ENCODE measurements around the gene TRIM60. TPM values are rescaled to one million over a fixed set of nuclear protein-coding genes. Genes with fewer than 3 reads are reported as not detected.

TRIM60 gene
- total and polyA plus RNA-seq, 2 donors (not counting 3 experiments of a cell fraction or from before 2014, with no cell fraction given), result not detected

DNA sequence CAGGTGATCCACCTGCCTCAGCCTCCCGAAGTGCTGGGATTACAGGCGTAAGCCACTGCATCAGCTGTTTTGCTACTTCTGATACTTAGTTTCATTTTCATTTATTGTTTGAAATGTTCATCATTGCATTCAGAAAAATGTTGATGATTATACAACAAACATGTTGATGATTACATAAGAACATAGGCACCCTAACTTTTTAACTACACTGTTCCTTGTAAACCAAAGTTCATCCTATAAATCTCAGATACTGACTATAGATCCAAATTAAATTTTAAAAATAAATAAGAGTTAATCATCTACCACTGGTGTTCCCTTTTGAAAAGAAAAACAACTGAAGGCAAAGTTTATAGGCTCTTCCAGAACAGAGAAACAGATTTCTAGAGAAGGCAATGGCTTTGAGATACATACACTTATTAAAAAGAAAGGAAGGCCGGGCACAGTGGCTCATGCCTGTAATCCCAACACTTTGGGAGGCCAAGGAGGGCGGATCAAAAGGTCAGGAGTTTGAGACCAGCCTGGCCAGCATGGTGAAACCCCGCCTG lies 45.3 kb downstream of the TRIM60 start:
- Histone ChIP-seq H3K4me1 (ENCODE audit: control insufficient read depth, extremely low read depth, insufficient read depth, low read length) (no peaks in the 10 kb centered on the region), H3K9me1 (replicated peaks; ENCODE audit: control insufficient read depth, extremely low read depth, insufficient read depth, low read length) (no peaks in the 10 kb centered on the region), H2AFZ (ENCODE audit: low read depth, low read length) (no peak overlapping the region), H3K36me3 (ENCODE audit: control insufficient read depth in 2 of 2, extremely low read depth in 1 of 2, insufficient read depth in 2 of 2, low read length in 2 of 2) (peaks cover 3 to 4% of the 10 kb centered on the region in 2 experiments), H3K27me3 (ENCODE audit: control insufficient read depth in 2 of 2, insufficient read depth in 2 of 2, low read length in 2 of 2) (no peaks in the 10 kb centered on the region), H3K79me2 (ENCODE audit: control insufficient read depth, insufficient read depth, low read length) (no peaks in the 10 kb centered on the region), H3K4me2 (ENCODE audit: insufficient read depth, low read length) (no peak overlapping the region), H3K9me3 (replicated peaks; ENCODE audit: control insufficient read depth, insufficient read depth, low read length) (no peaks in the 10 kb centered on the region), H3K27ac (ENCODE audit: insufficient read depth, low read depth, low read length) (no peak overlapping the region), H3K9ac (replicated peaks; ENCODE audit: extremely low read depth, insufficient read depth, low read length) (no peak overlapping the region), H4K20me1 (replicated peaks; ENCODE audit: control insufficient read depth, extremely low read depth, insufficient read depth, low read length) (no peaks in the 10 kb centered on the region), H3K4me3 (replicated peaks in 1 of 3; ENCODE audit: insufficient read depth in 1 of 3, low read depth in 1 of 3, low read length in 3 of 3) (no peak overlapping the region)
- intact Hi-C loops (cut with micrococcal nuclease), result no loop called here
- TF ChIP-seq POLR2A (IDR thresholded peaks at IDR 0.05; ENCODE audit: low read depth, low read length) (no peak), CTCF (IDR thresholded peaks at IDR 0.05; ENCODE audit: extremely low read depth in 1 of 2, insufficient read depth in 1 of 2, low read depth in 1 of 2, low read length in 2 of 2) (no peak), POLR2AphosphoS5 (IDR thresholded peaks at IDR 0.05; ENCODE audit: insufficient read depth, low read depth, low read length) (no peak), EZH2 (IDR thresholded peaks at IDR 0.05; ENCODE audit: borderline replicate concordance, low read depth, low read length, severe bottlenecking) (no peak), FOS (IDR thresholded peaks at IDR 0.05; ENCODE audit: borderline replicate concordance, insufficient read depth, low read length) (no peak), JUN (IDR thresholded peaks at IDR 0.05; ENCODE audit: borderline replicate concordance, insufficient read depth, insufficient read length, low read depth) (no peak), MYC (IDR thresholded peaks at IDR 0.05; ENCODE audit: low read depth, low read length) (no peak), GATA2 (IDR thresholded peaks at IDR 0.05; ENCODE audit: insufficient read depth, insufficient read length, low read depth, low read length) (no peak)
- TF ChIP-seq, protein P1, sequence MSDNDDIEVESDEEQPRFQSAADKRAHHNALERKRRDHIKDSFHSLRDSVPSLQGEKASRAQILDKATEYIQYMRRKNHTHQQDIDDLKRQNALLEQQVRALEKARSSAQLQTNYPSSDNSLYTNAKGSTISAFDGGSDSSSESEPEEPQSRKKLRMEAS (IDR thresholded peaks at IDR 0.05; ENCODE audit: insufficient read depth, insufficient read length), result no peak
- dilution Hi-C loops (cut with MboI; ENCODE audit: extremely low pct_ligation_motif_present, low sequenced_read_pairs), result no loop called here
- FAIRE-seq (no peak), DNase-seq (ENCODE audit: low read depth, low spot score) (no peak)
- POLR2A ChIA-PET, result interaction anchor here (0.7 kb wide), 1 partner anchor 230 kb away, joined by 3 read pairs; no protein-coding TSS in a partner anchor
- CTCF ChIA-PET, result interaction anchor here (1.3 kb wide), 1 partner anchor 20 kb away, joined by 3 read pairs; no protein-coding TSS in a partner anchor
- no TSS peak for BruUV-seq (replicated peaks)

Measured in endothelial cell of umbilical vein (primary cell).